Epithelial cell of esophagus (primary cell): ENCODE results near the gene EGFLAM.

Source experiments
- DNase-seq: peaks from one replicate; pipeline ENCODE4 v3.0.0; 2010; ENCODE audit warnings: low read depth
- H3K4me3 ChIP-seq: 2 replicates; pipeline ENCODE4 v1.5.1; 2011; ENCODE audit warnings: mild to moderate bottlenecking, low read length, control low read depth
- CTCF ChIP-seq: IDR thresholded peaks from 2 replicates; pipeline ENCODE4 v1.5.1; 2011; ENCODE audit warnings: low read depth, mild to moderate bottlenecking, low read length, control low read depth, inconsistent platforms; ENCODE audit not compliant: insufficient read depth; ENCODE audit errors: missing control alignments

EGFLAM gene

GRCh38 chr5:38447786-38448185, 189.4 kb downstream of the EGFLAM start:
- no peak overlapping the region for H3K4me3 ChIP-seq
- no peak for DNase-seq
- no peak for TF ChIP-seq CTCF

- no peak overlapping the region for H3K4me3 ChIP-seq
- DNase-seq: no peak
- no peak for TF ChIP-seq CTCF
Observed at GRCh38 chr5:38448568-38449350, 190.4 kb downstream of the EGFLAM start.

- no peak for DNase-seq
- no peak overlapping the region for H3K4me3 ChIP-seq
- TF ChIP-seq CTCF: no peak
Observed at GRCh38 chr5:38450627-38451026, 192.3 kb downstream of the EGFLAM start.

GRCh38 chr5:38451074-38451725, 192.8 kb downstream of the EGFLAM start:
- H3K4me3 ChIP-seq: no peak overlapping the region
- DNase-seq: no peak
- no peak for TF ChIP-seq CTCF

GRCh38 chr5:38452201-38452600, 193.8 kb downstream of the EGFLAM start:
- DNase-seq: peak; percentile 29
- H3K4me3 ChIP-seq: no peak overlapping the region
- TF ChIP-seq CTCF: no peak

- DNase-seq: no peak
- H3K4me3 ChIP-seq: no peak overlapping the region
- TF ChIP-seq CTCF: no peak
Observed at GRCh38 chr5:38453506-38453905, 195.1 kb downstream of the EGFLAM start.
